ENCODE data around the gene FAM98B. TPM values are rescaled to one million over a fixed set of nuclear protein-coding genes. Genes with fewer than 3 reads are reported as not detected.

FAM98B gene
- total RNA-seq, 2 donors from 2014 or later = 7.9 to 8.6 TPM

DNA sequence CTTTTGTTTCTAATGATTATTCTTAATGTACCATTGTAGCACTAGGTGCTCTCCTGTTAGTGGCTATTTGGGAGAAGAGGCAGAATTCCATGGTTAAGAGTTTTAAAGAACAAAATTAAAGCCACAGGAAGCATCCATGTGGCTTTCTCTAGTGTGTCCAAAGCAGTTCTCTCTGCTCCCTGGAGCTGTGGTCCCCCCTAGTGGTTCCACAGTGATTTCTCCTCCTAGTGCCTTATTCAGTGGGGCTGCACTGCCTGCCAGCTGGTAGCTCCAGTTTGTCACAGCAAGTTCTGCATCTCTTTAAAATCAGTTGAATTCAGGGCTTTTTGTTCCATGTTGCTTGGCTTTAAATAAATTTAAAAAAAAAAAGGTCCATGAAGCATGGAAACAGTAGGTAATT, 39.6 kb upstream of the FAM98B start:
- peak; percentile 40 for ATAC-seq

DNA sequence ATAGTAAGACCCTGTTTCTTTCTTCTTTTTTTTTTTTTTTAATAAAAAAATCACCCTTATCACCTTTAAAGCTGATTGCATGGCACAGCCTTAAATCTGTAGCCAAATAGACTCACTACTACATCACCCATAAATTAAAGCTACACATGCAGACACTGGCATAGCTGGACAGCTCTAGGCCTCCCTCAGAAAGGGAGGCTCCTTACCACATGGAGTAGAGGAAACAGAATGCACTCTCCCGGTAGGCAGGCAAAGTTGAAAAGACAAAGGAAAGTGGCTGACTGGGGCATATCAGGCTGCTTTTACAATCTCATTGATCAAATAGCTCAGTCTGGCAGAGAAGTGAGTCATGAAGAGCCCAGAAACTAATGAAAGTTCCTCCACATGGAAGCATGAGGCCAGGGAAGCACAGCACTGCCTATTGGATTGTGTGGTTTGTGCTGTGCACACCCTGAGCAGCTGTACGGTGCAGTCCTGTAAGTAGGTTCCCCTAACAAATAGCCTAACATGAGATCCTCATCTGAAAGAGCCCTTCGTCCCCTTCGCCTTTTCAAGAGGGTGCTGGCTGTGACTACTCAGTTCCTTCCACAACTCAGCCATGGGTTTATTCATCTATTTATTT, 32.7 kb upstream of the FAM98B start:
- WGBS, 2 donors = 60 to 89% methylated on average over 4 of the region's 4 CpGs
- H3K36me3 ChIP-seq (replicated peaks in 1 of 2; ENCODE audit: insufficient read depth in 1 of 2, low read depth in 2 of 2) = no peaks in the 10 kb centered on the region
- intact Hi-C loops (cut with DNase I) = no loop called here

More for the DNA sequence above, 39.6 kb upstream of the FAM98B start:
- Histone ChIP-seq H3K9me3 (no peaks in the 10 kb centered on the region), H3K27ac (no peak overlapping the region), H3K27me3 (no peaks in the 10 kb centered on the region), H3K4me1 (no peaks in the 10 kb centered on the region), H3K36me3 (replicated peaks in 1 of 2; ENCODE audit: insufficient read depth in 1 of 2, low read depth in 2 of 2) (no peaks in the 10 kb centered on the region), H3K4me3 (no peak overlapping the region)
- intact Hi-C loops (cut with DNase I) = no loop called here
- no peak for TF ChIP-seq POLR2A (IDR thresholded peaks at IDR 0.05)
- TF ChIP-seq, protein P1, sequence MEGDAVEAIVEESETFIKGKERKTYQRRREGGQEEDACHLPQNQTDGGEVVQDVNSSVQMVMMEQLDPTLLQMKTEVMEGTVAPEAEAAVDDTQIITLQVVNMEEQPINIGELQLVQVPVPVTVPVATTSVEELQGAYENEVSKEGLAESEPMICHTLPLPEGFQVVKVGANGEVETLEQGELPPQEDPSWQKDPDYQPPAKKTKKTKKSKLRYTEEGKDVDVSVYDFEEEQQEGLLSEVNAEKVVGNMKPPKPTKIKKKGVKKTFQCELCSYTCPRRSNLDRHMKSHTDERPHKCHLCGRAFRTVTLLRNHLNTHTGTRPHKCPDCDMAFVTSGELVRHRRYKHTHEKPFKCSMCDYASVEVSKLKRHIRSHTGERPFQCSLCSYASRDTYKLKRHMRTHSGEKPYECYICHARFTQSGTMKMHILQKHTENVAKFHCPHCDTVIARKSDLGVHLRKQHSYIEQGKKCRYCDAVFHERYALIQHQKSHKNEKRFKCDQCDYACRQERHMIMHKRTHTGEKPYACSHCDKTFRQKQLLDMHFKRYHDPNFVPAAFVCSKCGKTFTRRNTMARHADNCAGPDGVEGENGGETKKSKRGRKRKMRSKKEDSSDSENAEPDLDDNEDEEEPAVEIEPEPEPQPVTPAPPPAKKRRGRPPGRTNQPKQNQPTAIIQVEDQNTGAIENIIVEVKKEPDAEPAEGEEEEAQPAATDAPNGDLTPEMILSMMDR (IDR thresholded peaks at IDR 0.05) = peak in 5 of 7 experiments; percentile 26 to 39 (median 32)
- DNase-seq = peak; percentile 21 to 48 (median 27)

DNA sequence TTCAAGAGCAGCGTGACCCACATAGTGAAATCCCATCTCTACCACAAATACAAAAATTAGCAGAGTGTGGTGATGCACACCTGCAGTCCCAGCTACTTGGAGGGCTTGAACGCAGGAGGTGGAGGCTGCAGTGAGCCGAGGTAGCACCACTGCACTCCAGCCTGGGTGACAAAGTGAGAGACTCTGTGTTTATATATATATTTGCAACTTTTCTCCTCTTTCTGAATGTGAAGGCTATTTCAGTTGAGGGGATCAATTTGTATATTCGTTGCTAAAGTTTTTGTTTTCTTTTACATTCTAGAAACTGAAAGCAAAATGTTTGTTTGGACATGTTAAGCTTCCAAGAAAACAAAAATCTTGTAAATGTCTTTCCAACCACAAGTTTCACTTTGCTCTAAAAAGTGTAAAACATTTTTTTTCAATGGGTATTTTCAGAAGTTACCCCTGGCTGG, 29.8 kb upstream of the FAM98B start:
- no peak for ATAC-seq
- no peak overlapping the region for H3K27ac ChIP-seq

More for the DNA sequence above, 32.7 kb upstream of the FAM98B start:
- Histone ChIP-seq H3K4me3 (no peak overlapping the region), H3K4me1 (no peaks in the 10 kb centered on the region), H3K27me3 (no peaks in the 10 kb centered on the region), H3K9me3 (no peaks in the 10 kb centered on the region), H3K27ac (no peak overlapping the region)
- DNase-seq (no peak), ATAC-seq (no peak)
- TF ChIP-seq, protein P1 (IDR thresholded peaks at IDR 0.05) = no peak
- no peak for TF ChIP-seq POLR2A (IDR thresholded peaks at IDR 0.05)

DNA sequence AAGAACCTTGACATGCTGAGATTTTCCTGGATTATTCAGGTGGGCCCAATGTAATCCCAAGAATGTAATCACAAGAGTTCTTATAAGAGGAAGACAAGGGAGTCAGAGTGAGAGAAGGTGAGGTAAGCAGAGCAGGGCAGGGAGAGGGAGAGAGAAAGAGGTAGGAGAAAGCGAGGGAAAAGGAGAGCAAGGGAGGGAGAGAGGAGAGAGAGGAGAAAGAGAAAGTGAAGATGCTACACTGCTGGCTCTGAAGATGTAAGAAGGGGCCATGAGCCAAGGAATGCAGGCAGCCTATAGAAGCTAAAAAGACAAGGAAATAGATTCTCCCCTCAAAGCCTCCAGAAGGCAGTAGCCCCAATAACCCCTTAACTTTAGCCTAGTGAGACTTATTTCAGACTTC, 28.7 kb upstream of the FAM98B start:
- Histone ChIP-seq H3K36me3 (replicated peaks in 1 of 2; ENCODE audit: insufficient read depth in 1 of 2, low read depth in 2 of 2) (no peaks in the 10 kb centered on the region), H3K27ac (no peak overlapping the region), H3K9me3 (no peaks in the 10 kb centered on the region), H3K4me3 (no peak overlapping the region), H3K4me1 (no peaks in the 10 kb centered on the region), H3K27me3 (no peaks in the 10 kb centered on the region)
- intact Hi-C loops (cut with DNase I) = no loop called here
- TF ChIP-seq, protein P1 (IDR thresholded peaks at IDR 0.05) = no peak
- ATAC-seq (no peak), DNase-seq (no peak)
- WGBS, 2 donors = 75 to 81% methylated on average over 1 of the region's 1 CpG

More for the DNA sequence above, 29.8 kb upstream of the FAM98B start:
- Histone ChIP-seq H3K4me3 (no peak overlapping the region), H3K36me3 (replicated peaks in 1 of 2; ENCODE audit: insufficient read depth in 1 of 2, low read depth in 2 of 2) (no peaks in the 10 kb centered on the region), H3K27me3 (no peaks in the 10 kb centered on the region), H3K4me1 (no peaks in the 10 kb centered on the region), H3K9me3 (no peaks in the 10 kb centered on the region)
- 69 to 72% methylated on average over 4 of the region's 4 CpGs for WGBS, 2 donors
- TF ChIP-seq POLR2A (IDR thresholded peaks at IDR 0.05) = no peak
- TF ChIP-seq, protein P1 (IDR thresholded peaks at IDR 0.05) = no peak
- DNase-seq = no peak
- intact Hi-C loops (cut with DNase I) = no loop called here

DNA sequence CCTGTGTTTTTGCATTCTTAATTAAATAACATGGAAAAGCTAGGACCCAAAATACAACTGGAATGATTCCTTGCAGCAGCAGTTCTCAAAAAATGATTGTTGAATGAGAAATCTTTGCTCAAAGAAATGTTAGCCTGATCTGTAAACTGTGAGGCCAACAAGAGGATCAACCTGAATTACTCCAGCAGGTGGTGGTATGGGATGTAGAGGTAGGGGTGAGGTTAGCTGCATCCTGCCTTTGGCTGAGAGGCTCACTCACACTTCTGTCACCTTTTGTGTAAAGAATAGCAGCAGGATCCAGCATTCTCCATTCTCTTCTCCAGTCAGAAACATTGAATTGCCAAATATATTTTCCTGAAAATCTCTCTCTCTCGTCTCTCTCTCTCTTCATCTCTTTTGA, 26.5 kb upstream of the FAM98B start:
- WGBS, 2 donors = 59 to 71% methylated on average over 1 of the region's 1 CpG
- Histone ChIP-seq H3K9me3 (no peaks in the 10 kb centered on the region), H3K36me3 (replicated peaks in 1 of 2; ENCODE audit: insufficient read depth in 1 of 2, low read depth in 2 of 2) (no peaks in the 10 kb centered on the region), H3K27me3 (no peaks in the 10 kb centered on the region), H3K4me1 (no peaks in the 10 kb centered on the region), H3K27ac (no peak overlapping the region), H3K4me3 (no peak overlapping the region)
- no peak for DNase-seq
- no peak for TF ChIP-seq POLR2A (IDR thresholded peaks at IDR 0.05)
- TF ChIP-seq, protein P1 (IDR thresholded peaks at IDR 0.05) = no peak
- intact Hi-C loops (cut with DNase I) = no loop called here
- no peak for ATAC-seq

All from body of pancreas (tissue), 4 donors.